H1 (cell line): ENCODE results near the gene PSMC3. TPM values are rescaled to one million over a fixed set of nuclear protein-coding genes. Genes with fewer than 3 reads are reported as not detected.

Experiments used
- CTCF ChIA-PET: fragments of 300-600 bp; sonication (Branson Sonifier 250); formaldehyde crosslinking; loops from one replicate; lab custom pipeline; 2021; ENCODE audit not compliant: partially characterized antibody; lab: Charles Lee
- POLR2A ChIA-PET: fragments of 300-600 bp; sonication (Branson Sonifier 250); formaldehyde crosslinking; loops from one replicate; lab custom pipeline; 2021; ENCODE audit warnings: inconsistent platforms; ENCODE audit not compliant: partially characterized antibody; lab: Charles Lee
- DNase-seq, 2 experiments: peaks; one replicate each; pipeline versions ENCODE4 v3.0.0 to v3.0.0-alpha.2; 2010 to 2022; ENCODE audit warnings: low spot score in 2 of 2, low read depth in 1 of 2, mixed read lengths in 1 of 2
- FAIRE-seq: peaks from 2 replicates; lab custom pipeline; 2011; peaks lifted over from hg19 to GRCh38; lab: Jason Lieb, UNC
- H2AFZ ChIP-seq: 2 replicates; pipeline ENCODE4 v1.8.1; 2012; ENCODE audit warnings: low read length, inconsistent platforms
- H2AK5ac ChIP-seq: 2 replicates; pipeline ENCODE4 v1.6.1; 2013; ENCODE audit warnings: low read depth, low read length
- H2BK120ac ChIP-seq: replicated peaks from 2 replicates; pipeline ENCODE3; 2013; ENCODE audit warnings: low read depth, low read length, inconsistent platforms
- H2BK12ac ChIP-seq: 2 replicates; pipeline ENCODE4 v1.6.1; 2013; ENCODE audit warnings: low read depth, low read length
- H2BK15ac ChIP-seq: 2 replicates; pipeline ENCODE4 v1.6.1; 2013; ENCODE audit warnings: low read length
- H2BK20ac ChIP-seq: 2 replicates; pipeline ENCODE4 v1.6.1; 2013; ENCODE audit warnings: low read length
- H2BK5ac ChIP-seq: 2 replicates; pipeline ENCODE4 v1.6.1; 2013; ENCODE audit warnings: low read depth, low read length
- H3K14ac ChIP-seq: 2 replicates; pipeline ENCODE4 v1.6.1; 2013; ENCODE audit warnings: inconsistent platforms; ENCODE audit not compliant: insufficient read length
- H3K18ac ChIP-seq: 2 replicates; pipeline ENCODE4 v1.6.1; 2013; ENCODE audit warnings: low read length; ENCODE audit errors: extremely low read depth
- H3K23ac ChIP-seq: 2 replicates; pipeline ENCODE4 v1.6.1; 2013; ENCODE audit warnings: inconsistent platforms; ENCODE audit not compliant: insufficient read length
- H3K23me2 ChIP-seq: 2 replicates; pipeline ENCODE4 v1.6.1; 2013; ENCODE audit warnings: low read depth, low read length
- H3K27ac ChIP-seq: 2 replicates; pipeline ENCODE4 v1.6.1; 2011; ENCODE audit warnings: low read depth, low read length, inconsistent platforms
- H3K27me3 ChIP-seq, 4 experiments: replicated peaks in 1 of 4; 1 replicate in 1 of 4; 2 replicates in 3 of 4; pipeline versions ENCODE4 v1.6.1 to v1.8.1; 2011 to 2013; ENCODE audit warnings: low read length in 3 of 4, mild to moderate bottlenecking in 3 of 4, inconsistent platforms in 2 of 4, mixed read lengths in 2 of 4, moderate library complexity in 1 of 4; ENCODE audit not compliant: control insufficient read depth in 3 of 4, insufficient read depth in 3 of 4; ENCODE audit errors: extremely low read depth in 1 of 4
- H3K36me3 ChIP-seq, 4 experiments: 2 replicates each; pipeline versions ENCODE4 v1.6.1 to v1.8.1; 2011 to 2013; ENCODE audit warnings: mild to moderate bottlenecking in 4 of 4, low read length in 3 of 4, moderate library complexity in 2 of 4, control low read depth in 1 of 4, inconsistent platforms in 1 of 4; ENCODE audit not compliant: insufficient read depth in 4 of 4, control insufficient read depth in 2 of 4
- H3K4ac ChIP-seq: replicated peaks from 2 replicates; pipeline ENCODE3; 2013; ENCODE audit warnings: low read length, low read depth, mixed read lengths, inconsistent platforms; ENCODE audit not compliant: insufficient read length
- H3K4me1 ChIP-seq, 4 experiments: replicated peaks in 1 of 4; 1 replicate in 1 of 4; 2 replicates in 3 of 4; pipeline versions ENCODE4 v1.6.1 to v1.8.1; 2011 to 2013; ENCODE audit warnings: low read length in 3 of 4, inconsistent platforms in 2 of 4, mixed read lengths in 1 of 4; ENCODE audit not compliant: insufficient read depth in 4 of 4, control insufficient read depth in 3 of 4
- H3K4me2 ChIP-seq, 2 experiments: 2 replicates each; pipeline versions ENCODE4 v1.6.1 to v1.8.1; 2011 to 2013; ENCODE audit warnings: low read depth in 2 of 2, low read length in 2 of 2, control low read depth in 1 of 2, inconsistent platforms in 1 of 2, mild to moderate bottlenecking in 1 of 2; ENCODE audit not compliant: insufficient read depth in 1 of 2
- H3K4me3 ChIP-seq, 4 experiments: fragments of 200-600, 300-600 bp in 1 of 4; sonication (generic), shearing (Covaris generic), sonication (Bioruptor Twin) in 1 of 4; 2 replicates each; pipeline versions ENCODE4 v1.5.1 to v1.8.1; 2011 to 2016; ENCODE audit warnings: low read length in 4 of 4, low read depth in 3 of 4, control low read depth in 2 of 4, inconsistent platforms in 2 of 4, mild to moderate bottlenecking in 2 of 4, mixed read lengths in 1 of 4, moderate library complexity in 1 of 4; ENCODE audit not compliant: insufficient read depth in 2 of 4; ENCODE audit errors: extremely low read depth in 1 of 4
- H3K56ac ChIP-seq: replicated peaks from 2 replicates; pipeline ENCODE3; 2013; ENCODE audit warnings: low read depth, mild to moderate bottlenecking, mixed read lengths, low read length, inconsistent platforms; ENCODE audit not compliant: insufficient read length
- H3K79me1 ChIP-seq: 2 replicates; pipeline ENCODE4 v1.6.1; 2013; ENCODE audit warnings: low read depth, low read length, control low read depth
- H3K79me2 ChIP-seq, 2 experiments: 2 replicates each; pipeline versions ENCODE4 v1.6.1 to v1.8.1; 2012 to 2013; ENCODE audit warnings: low read length in 2 of 2, mild to moderate bottlenecking in 2 of 2, inconsistent platforms in 1 of 2; ENCODE audit not compliant: insufficient read depth in 2 of 2, control insufficient read depth in 1 of 2
- H3K9ac ChIP-seq, 4 experiments: replicated peaks in 1 of 4; 1 replicate in 1 of 4; 2 replicates in 3 of 4; pipeline versions ENCODE4 v1.6.1 to v1.8.1; 2011 to 2013; ENCODE audit warnings: low read depth in 3 of 4, low read length in 3 of 4, control low read depth in 2 of 4, mild to moderate bottlenecking in 2 of 4, moderate library complexity in 2 of 4, inconsistent platforms in 1 of 4; ENCODE audit errors: extremely low read depth in 1 of 4
- H3K9me3 ChIP-seq, 2 experiments: 2 replicates each; pipeline versions ENCODE4 v1.6.1 to v1.8.1; 2012 to 2013; ENCODE audit warnings: mild to moderate bottlenecking in 2 of 2, moderate library complexity in 2 of 2, control low read depth in 1 of 2, inconsistent platforms in 1 of 2, low read depth in 1 of 2, low read length in 1 of 2, mixed read lengths in 1 of 2; ENCODE audit not compliant: insufficient read depth in 2 of 2
- H4K20me1 ChIP-seq, 2 experiments: replicated peaks in 1 of 2; 2 replicates each; pipeline versions ENCODE3 to v1.8.1; 2011 to 2013; ENCODE audit warnings: inconsistent platforms in 2 of 2, low read length in 2 of 2, mild to moderate bottlenecking in 1 of 2; ENCODE audit not compliant: insufficient read depth in 2 of 2, control insufficient read depth in 1 of 2
- H4K5ac ChIP-seq: 2 replicates; pipeline ENCODE4 v1.6.1; 2013; ENCODE audit warnings: low read length, low read depth, mixed read lengths, inconsistent platforms; ENCODE audit not compliant: insufficient read length
- H4K8ac ChIP-seq: 2 replicates; pipeline ENCODE4 v1.8.0; 2013; ENCODE audit warnings: mild to moderate bottlenecking, moderate library complexity, low read length, inconsistent platforms; ENCODE audit not compliant: insufficient read depth; ENCODE audit errors: extremely low read depth
- H4K91ac ChIP-seq: replicated peaks from 2 replicates; pipeline ENCODE3; 2013; ENCODE audit warnings: low read length, mixed read lengths, inconsistent platforms; ENCODE audit not compliant: insufficient read length
- ATF2 ChIP-seq: IDR thresholded peaks from 2 replicates; pipeline ENCODE4 v1.6.1; 2012; ENCODE audit warnings: low read length, inconsistent platforms
- CEBPB ChIP-seq: IDR thresholded peaks from 2 replicates; pipeline ENCODE4 v1.6.1; 2012; ENCODE audit warnings: low read depth, low read length
- CTCF ChIP-seq, 3 experiments: IDR thresholded peaks; 1 replicate in 2 of 3; 2 replicates in 1 of 3; pipeline versions ENCODE4 v1.5.1 to v1.6.1; 2011; ENCODE audit warnings: low read length in 3 of 3, mild to moderate bottlenecking in 3 of 3, inconsistent platforms in 2 of 3, low read depth in 1 of 3, moderate library complexity in 1 of 3; ENCODE audit not compliant: insufficient read depth in 1 of 3; ENCODE audit errors: control extremely low read depth in 1 of 3
- FOSL1 ChIP-seq: IDR thresholded peaks from 2 replicates; pipeline ENCODE4 v1.6.1; 2011; ENCODE audit warnings: mild to moderate bottlenecking, low read depth, low read length, moderate library complexity; ENCODE audit not compliant: insufficient read depth
- GTF2F1 ChIP-seq: IDR thresholded peaks from 2 replicates; pipeline ENCODE4 v1.6.1; 2012; ENCODE audit warnings: low read depth, low read length, improper control_type of control experiment, borderline replicate concordance
- KDM1A ChIP-seq: fragments of 200-600, 300-600 bp; sonication (generic); IDR thresholded peaks from 2 replicates; pipeline ENCODE4 v1.7.1; 2016; ENCODE audit warnings: mild to moderate bottlenecking, low read length, borderline replicate concordance
- PHF8 ChIP-seq: fragments of 200-600 bp; sonication (generic); conservative IDR thresholded peaks from 2 replicates; pipeline ENCODE4 v1.7.1; 2012; ENCODE audit warnings: low read depth, mild to moderate bottlenecking, inconsistent platforms, low read length, moderate library complexity
- SIN3A ChIP-seq, 2 experiments: IDR thresholded peaks in 1 of 2; conservative IDR thresholded peaks in 1 of 2; 2 replicates each; pipeline ENCODE4 v1.6.1; 2011 to 2012; ENCODE audit warnings: low read length in 2 of 2, improper control_type of control experiment in 1 of 2, low read depth in 1 of 2, mild to moderate bottlenecking in 1 of 2
- TAF1 ChIP-seq: IDR thresholded peaks from 2 replicates; pipeline ENCODE4 v1.6.1; 2011; ENCODE audit warnings: mild to moderate bottlenecking, low read depth, low read length
- WGBS, 2 experiments: shearing (Covaris generic) in 1 of 2; methylation state at CpG; one replicate each; pipeline versions ENCODE4 v1.1.6 to v1.1.7; 2013 to 2015; ENCODE audit warnings: low lambda C conversion rate in 2 of 2, mixed read lengths in 2 of 2, inconsistent platforms in 1 of 2, low coverage in 1 of 2, missing lambda C conversion rate in 1 of 2; ENCODE audit not compliant: insufficient replicate concordance in 2 of 2, insufficient coverage in 1 of 2, insufficient read length in 1 of 2; ENCODE audit errors: extremely low coverage in 1 of 2, missing lambda C conversion rate in 1 of 2; 5-methylcytosine and 5-hydroxymethylcytosine counted together
- polyA plus RNA-seq, 7 experiments: library from polyadenylated mRNA; depleted of rRNA in 3 of 7; stranded (reverse) in 5 of 7; unstranded in 2 of 7; fragments of >200 nt in 5 of 7; fragments of 200-250 nt in 2 of 7; gene quantifications; 1 replicate in 5 of 7; 2 replicates in 1 of 7; 4 replicates in 1 of 7; pipeline versions ENCODE4 v1.2.1 to v1.2.3, GENCODE V29; 2011 to 2013; ENCODE audit warnings: missing spikeins in 2 of 7, mixed read lengths in 2 of 7
- total RNA-seq: library from RNA; stranded (reverse); fragmentation: NEBNext Ultra II Directional; extraction: Animal tissue kit (Norgen Biotek cat#: 25700); gene quantifications from 2 replicates; pipeline ENCODE4 v1.2.1, GENCODE V29; 2021

PSMC3 gene
- total and polyA plus RNA-seq, 2 of the 8 experiments (the other 6 are each of a cell fraction or from before 2014, with no cell fraction given), result 105 to 160 TPM

GRCh38 chr11:47442514-47442913 lies 16.3 kb upstream of the PSMC3 start:
- Histone ChIP-seq H3K56ac (no peak overlapping the region), H4K8ac (no peak overlapping the region), H3K4me2 (no peak overlapping the region), H3K27ac (no peak overlapping the region), H2BK12ac (no peak overlapping the region), H4K20me1 (no peaks in the 10 kb centered on the region), H3K27me3 (no peaks in the 10 kb centered on the region), H2BK5ac (no peak overlapping the region), H3K23me2 (no peaks in the 10 kb centered on the region), H4K91ac (no peak overlapping the region), H3K9me3 (no peaks in the 10 kb centered on the region), H3K14ac (no peak overlapping the region), H2BK120ac (no peak overlapping the region), H4K5ac (no peak overlapping the region), H3K79me2 (no peaks in the 10 kb centered on the region), H3K4me3 (no peak overlapping the region), H3K4ac (no peak overlapping the region), H3K79me1 (no peaks in the 10 kb centered on the region), H3K36me3 (no peaks in the 10 kb centered on the region), H3K23ac (no peak overlapping the region), H3K4me1 (no peaks in the 10 kb centered on the region), H2AFZ (no peak overlapping the region), H2BK20ac (no peak overlapping the region), H3K18ac (no peak overlapping the region), H2BK15ac (no peak overlapping the region), H2AK5ac (no peak overlapping the region), H3K9ac (no peak overlapping the region)
- ChIA-PET CTCF (interaction anchor here (0.9 to 3.5 kb wide), 5 partner anchors 12 to 135 kb away, joined by 3 to 21 read pairs (median 5); no protein-coding TSS in a partner anchor), POLR2A (interaction anchor here (0.9 to 2.0 kb wide), 3 partner anchors 19 to 24 kb away, joined by 3 to 6 read pairs (median 4); no protein-coding TSS in a partner anchor)
- FAIRE-seq, result no peak
- 93% methylated on average over 8 of the region's 8 CpGs; no CpG with 5 or more reads in 1 of the 2 experiments for WGBS, 2 experiments
- no peak for DNase-seq
- TF ChIP-seq TAF1, result no peak
- no peak for TF ChIP-seq GTF2F1
- no peak for TF ChIP-seq FOSL1
- TF ChIP-seq PHF8, result no peak
- TF ChIP-seq CEBPB, result no peak
- TF ChIP-seq SIN3A (conservative IDR thresholded peaks at IDR 0.05 in 1 of 2, IDR thresholded peaks at IDR 0.05 in 1 of 2; ENCODE audit: low read depth in 1 of 2, low read length in 2 of 2), result no peak
- TF ChIP-seq ATF2, result no peak
- TF ChIP-seq CTCF (IDR thresholded peaks at IDR 0.05; ENCODE audit: control extremely low read depth in 1 of 3, insufficient read depth in 1 of 3, low read depth in 1 of 3, low read length in 3 of 3), result no peak
- TF ChIP-seq KDM1A, result no peak
